ENCODE data around the gene ACSBG1.

Gene ACSBG1

DNA sequence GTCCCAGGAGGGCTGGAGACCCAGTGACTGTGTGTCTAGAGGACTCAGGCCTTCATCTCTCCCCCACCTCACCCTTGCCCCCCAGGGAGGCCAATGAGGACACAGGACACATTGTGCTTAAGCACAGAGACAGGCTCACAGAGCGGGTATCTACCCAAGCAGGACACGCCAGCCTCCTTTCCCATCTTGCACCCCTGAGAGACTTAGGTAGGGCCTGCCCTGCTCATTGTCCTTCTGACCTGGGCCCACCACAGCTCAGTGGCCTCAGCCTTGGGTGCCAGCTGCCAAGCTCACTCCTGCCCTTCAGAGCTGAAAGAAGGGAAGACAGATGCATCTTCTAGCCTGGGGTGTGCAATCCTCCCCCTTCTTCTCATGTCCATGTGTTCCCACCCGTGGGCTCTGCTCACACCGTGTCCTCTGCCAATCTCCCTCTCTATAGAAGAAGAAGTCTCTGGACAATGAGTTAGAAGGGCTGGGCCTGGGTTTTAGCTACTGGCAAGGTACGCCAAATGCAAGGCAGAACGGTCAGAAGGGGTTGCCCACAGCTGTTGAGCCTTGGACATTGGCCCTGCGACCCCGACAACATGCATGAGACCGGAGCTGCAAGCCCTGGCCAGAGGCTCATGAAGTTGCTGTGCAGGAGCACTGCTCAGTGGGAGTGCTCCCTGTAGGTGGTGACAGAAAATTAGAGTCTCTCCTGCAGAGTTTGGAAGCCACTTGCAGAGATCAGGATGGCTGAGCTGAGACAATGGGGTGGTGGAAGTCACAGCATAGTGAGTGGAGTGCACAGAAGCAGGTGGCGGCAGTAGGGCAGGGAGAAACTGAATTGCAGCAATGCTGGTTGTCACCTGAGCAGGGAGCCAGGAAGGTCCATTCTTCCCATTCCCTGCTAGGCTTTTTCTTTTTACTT lies 32.8 kb downstream of the ACSBG1 start:
- no peak for DNase-seq

DNA sequence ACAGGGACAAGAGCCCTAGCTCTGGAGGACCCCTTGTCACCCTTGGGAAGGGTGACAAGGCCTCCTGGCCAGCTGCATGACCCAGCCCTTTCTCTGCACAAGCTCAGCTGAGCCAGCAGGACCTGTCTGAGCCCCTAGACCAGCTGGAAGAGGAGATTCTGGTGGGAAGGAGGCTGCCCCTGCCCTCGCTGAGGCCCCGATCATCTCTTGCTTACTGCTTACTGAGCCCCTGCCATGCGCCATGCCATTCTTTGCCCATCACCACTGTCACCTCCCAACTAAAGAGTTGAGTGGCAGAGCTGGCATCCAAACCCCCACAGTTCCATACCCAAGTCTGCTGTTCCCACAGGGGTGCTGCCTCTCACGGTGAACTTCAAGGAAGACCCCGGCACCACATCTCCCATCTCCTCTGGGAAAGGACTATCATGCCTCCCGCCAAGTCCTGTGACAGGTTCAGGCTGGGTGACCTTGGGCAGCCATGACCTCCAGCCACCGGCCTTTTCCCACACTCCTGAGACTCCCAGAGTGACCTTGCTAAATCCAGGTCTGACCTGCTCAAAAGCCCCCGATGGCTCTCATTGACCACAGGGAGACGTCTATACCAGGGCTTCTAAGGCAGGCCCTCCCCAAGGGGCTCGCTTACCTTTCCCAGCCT lies 34.0 kb downstream of the ACSBG1 start:
- no peak for DNase-seq

DNA sequence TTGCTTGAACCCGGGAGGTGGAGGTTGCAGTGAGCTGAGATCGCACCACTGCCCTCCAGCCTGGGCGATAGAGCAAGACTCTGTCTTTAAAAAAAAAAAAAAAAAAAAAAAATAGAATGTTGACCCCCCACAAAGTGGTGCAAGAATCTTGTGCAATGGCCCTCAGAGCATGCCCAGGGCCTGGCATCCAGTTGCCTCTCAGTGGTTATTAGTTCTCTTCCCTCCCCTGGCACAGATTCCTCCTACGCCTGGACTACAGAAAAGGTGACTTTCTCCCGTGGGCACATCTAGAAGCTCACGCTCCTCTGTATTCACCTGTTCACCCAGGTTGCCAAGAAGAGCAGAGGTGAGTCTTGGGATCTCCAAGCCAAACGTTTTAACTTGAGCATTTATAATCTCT lies 36.7 kb downstream of the ACSBG1 start:
- DNase-seq = no peak

DNA sequence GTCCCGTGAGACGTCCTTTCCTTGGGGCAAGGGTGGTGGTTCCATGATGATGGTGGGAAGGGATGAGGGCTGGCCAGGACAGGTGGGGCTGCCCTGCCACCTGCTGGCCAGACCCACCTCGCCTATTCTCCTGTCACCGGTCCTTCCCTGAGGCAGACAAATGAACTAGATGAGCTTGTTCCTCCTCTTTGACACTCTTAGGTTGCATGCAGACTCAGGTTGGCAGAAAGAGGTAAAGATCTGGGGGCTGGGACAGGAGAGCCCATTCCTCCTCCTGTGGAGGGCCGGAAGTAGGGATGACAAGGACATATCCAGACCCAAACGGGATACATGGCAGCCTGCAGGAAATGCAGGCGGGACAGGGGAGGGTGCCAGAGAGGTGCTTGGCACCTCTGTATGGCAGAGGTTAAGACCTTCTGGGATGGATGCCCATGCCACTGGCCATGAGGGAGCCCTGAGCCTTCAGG lies 38.6 kb downstream of the ACSBG1 start:
- no peak for DNase-seq

DNA sequence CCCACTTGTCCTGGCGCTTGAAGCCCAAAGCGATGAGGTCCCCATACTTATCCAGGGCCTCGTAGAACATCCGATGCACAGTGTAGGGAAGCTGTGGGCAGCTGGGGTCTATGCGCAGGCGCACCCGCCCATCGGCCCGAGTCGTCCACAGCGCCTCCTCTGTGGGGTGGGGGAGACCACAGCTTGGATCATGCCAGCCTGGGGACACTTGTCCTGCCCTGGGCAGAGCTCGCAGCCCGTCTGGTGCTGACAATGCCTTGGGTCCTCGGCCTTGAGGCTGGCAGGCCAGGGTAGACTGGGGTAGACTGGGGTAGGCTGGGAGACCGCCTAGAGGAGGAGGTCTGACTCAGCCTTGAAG lies 39.8 kb downstream of the ACSBG1 start:
- no peak for DNase-seq

DNA sequence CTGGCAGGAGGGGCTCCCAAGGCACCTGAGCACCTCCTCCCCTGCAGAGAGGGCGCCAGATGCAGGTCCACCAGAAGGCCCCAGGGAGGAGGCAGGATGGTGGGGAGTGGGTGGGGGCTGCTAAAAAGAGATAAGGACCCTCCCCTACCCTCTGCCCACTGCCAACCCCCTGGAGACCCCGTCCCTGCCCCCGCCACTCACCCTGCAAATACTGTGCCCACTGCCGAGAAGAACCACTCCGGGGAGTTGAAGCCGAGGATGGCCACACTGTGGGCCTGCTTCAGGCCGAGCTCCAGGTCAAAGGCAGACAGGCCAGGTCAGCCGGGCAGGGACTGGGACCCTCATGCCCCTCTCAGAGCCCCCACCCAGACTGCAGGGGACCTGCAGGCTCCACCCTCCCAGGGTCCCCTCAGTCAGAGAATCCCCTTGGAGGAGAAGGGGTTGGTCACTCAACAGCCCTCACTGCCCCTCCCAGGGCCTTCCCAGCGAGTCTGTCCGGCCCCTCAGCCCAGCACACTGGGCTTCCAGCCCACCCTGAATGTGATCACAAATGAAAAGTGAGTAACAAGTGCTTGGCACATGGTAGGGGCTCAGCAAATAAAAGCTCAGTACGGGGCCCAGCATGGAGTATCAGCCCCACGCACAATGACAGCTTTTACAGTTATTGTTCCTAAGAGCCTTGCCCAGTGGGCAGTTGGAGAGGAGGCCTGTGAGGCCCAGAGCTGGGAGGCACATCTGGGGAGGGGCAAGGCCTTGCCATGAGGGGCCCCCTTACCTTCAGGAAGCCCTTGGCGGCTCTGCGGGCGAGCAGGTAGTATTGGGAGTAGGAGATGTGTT lies 40.4 kb downstream of the ACSBG1 start:
- DNase-seq = no peak

DNA sequence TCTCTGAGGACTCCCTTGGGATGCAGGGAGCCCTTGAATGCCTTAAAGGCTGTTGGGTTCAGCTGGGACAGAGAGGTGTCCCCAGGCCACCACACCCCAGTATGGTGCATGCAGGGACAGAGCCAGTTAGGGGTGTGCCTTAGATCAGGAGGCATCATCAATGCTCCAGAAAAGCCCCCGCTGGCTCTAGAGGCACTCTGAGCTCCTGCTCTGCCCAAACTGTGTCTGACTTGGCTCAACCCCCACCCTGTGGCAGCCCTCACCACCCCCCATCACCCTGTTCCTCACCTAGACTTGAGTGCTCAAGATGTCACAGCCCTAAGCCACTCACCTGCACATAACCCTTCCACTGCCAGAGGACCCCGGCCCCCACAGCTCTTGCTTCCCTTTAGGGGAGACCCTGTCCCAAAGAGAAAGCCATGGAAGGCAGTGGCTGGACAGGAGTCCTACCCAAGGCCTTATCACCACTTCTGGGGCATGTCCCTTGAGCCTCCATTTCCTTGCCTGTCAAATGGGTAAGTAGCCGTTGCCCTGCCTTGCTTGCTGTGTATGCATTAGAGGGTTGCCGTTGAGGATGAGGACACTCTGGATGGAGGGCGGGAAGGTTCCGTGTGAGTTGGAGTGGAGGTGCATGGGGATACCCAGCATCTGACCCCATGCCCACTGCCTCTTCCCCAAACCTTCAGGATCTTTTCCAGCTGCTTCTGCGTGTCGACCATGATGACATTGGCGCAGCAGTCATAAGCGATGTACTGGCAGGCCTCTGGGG lies 41.4 kb downstream of the ACSBG1 start:
- DNase-seq = no peak

DNA sequence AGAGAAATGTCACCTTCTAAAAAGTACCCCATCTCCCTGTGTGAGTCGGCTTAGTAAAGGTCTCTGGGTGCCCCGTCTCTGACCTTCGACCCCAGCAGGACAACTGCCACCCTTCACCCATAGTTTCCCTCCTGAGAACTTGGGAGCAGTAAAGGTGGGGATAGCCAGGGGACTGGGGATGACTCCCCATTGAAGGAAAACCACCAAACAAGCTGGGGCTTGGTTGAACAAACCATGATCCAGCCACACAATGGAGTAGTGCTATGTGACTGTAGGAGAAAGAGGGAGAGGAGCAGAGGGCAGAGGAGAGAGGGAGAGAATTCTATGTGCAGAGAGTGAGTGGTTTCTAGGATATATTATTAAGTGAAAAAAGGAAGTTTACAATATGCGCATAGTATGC lies 51.5 kb downstream of the ACSBG1 start:
- DNase-seq = no peak

DNA sequence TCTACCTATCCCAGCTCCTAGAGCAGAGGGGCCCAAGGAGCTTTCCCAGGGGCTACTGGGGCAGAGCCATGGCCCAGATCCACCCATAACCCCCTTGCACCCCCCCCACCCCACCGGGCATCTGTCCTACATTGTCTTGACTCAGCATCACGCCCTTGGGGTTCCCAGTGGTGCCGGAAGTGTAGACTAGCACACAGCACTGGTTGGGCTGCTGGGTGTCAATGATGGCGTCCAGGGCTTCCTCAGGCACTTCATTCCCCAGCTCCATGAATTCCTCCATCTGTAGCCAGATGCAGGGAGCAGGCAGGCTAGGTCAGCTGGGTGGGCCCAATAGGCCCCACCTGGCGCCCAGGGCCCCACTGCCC lies 52.0 kb downstream of the ACSBG1 start:
- DNase-seq = no peak

DNA sequence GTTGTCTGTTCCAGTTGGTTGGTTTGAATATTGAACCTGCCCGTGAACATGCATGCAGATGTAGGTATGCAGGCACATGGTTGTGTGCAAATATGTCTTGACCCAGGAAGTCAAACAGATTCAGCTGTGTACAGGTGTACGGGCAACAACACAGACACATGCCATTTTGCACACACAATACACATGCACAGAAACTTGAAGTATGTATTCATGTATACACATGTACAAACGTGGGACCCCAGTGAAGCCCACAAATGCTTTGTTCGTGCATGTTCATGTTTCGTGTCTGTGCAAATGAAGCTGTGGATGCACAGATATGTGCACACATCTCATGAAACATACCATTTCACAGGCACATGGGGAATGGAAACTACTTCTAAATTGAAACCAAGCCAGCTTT lies 54.5 kb downstream of the ACSBG1 start:
- no peak for DNase-seq

DNA sequence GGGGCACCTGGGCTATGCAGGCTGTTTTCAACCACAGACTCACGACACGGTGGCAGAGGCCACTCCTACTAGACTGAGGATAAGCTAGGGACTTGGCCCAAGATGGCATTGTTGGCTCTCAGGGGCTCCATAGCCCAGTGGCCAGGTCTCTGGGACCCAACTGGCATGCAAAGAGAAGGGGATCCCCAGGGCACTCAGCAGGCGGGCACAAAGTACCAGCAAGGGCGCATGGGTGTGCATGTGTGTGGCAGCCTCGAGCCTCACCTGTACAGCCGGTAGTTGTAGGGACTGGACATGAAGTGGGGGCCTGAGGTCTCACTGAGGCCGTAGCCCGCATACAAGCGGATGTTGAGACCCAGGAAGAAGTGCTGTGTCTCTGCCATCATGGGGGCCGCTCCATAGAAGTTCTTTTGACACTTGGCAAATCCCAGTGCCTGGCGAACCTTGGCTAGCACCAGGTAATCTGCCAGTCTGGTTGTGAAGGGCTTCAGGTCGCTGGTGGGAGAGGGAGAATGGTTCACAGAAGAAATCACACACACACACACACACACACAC lies 55.0 kb downstream of the ACSBG1 start:
- no peak for DNase-seq

DNA sequence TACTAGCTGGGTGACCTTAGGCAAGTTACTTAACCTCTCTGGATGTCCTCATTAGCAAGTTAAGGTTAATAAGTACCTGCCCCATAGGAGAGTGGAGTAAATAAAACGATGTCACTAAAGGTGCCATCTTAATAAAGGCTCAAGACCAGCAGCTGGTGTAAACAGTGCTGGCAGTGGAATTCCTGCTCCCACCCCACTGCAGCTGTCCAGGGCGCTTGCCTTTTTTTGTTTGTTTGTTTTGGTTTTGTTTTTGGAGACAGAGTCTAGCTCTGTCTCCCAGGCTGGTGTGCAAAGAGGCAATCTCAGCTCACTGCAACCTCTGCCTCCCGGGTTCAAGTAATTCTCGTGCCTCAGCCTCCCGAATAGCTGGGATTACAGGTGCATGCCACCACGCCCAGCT lies 56.3 kb downstream of the ACSBG1 start:
- no peak for DNase-seq

DNA sequence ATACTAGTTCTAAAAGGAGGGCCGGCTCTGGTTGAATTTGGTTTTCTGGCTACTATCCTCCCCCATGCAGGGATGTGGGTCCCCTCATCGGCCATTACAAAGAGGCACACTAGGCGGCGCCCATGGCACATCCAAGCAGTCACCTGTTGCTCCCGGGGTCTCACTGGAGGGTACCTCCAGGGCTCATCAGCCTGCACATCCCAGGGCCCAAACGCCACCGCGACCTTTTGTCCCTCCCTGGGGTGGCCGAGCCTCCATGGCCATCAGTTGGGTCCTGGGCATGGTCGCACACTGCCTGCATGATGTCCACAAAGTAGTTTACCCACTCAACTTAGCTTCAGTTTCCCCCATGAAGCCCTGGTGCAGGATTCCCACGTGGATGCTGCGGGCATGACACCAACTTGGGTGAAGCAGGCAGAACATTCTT lies 56.9 kb downstream of the ACSBG1 start:
- DNase-seq = peak; percentile 23

DNA sequence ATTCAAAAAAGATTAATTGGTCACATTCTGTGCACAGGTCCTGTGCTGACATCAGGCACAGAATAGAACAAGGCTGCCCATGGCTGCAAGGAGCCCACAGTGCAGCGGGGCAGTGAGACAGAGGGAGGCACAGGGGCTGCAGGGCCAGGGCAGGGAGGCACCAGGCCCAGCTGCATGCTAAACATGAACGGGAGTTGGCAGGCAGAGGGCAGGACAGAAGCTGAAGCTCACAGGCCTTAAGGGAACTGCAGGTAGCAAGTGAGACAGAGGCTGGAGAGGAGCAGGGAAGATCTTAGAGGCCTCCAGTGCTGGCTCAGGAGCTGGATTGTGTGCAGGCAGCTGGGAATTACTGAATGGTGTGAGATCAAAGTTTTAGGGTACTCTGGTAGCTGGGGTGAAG lies 59.0 kb downstream of the ACSBG1 start:
- no peak for DNase-seq

DNA sequence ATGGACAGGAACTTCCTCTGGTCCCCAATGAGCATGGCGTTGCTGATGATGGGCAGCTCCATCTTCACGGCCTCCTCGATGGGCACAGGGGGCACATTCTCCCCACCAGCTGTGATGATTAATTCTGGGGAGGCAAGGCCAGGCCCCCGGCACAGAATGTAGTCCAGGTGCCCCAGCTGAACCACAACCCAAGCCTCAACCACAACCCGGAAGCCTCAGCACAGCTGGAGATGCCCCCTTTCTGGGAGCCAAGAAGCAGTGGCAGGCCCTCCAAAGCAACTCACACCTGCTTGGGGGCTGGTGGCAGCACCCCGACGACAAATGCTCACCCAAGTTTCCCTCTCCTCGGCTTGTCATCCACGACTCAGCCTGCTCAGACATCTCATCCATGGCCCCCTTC lies 60.0 kb downstream of the ACSBG1 start:
- no peak for DNase-seq

DNA sequence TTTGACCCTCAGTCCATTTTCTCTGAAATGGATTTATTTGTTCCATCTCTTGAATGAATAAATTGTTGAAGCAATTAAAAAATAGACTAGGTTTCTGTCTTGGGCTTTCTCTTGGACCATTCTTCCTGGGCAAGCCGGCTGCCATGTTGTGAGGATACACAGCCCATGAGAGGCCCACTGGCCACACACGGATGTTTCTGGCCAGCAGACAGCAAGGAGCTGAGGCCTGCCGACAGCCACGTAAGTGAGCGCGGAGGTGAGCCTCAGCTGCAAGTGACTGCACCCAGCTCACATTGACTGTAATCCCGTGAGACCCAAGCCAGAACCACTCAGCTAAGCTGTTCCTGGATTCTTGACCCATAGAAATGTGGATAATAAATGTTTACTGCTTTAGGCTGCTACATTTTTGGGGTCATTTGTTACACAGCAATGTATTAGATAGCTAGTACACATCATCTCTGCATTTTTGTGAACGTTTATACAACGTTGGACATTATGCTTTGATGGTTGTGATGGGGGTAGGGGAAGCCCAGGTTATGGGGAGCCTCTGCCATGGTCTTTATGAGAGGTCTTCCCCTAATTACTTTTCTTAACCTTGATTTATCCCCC lies 62.4 kb downstream of the ACSBG1 start:
- no peak for DNase-seq

DNA sequence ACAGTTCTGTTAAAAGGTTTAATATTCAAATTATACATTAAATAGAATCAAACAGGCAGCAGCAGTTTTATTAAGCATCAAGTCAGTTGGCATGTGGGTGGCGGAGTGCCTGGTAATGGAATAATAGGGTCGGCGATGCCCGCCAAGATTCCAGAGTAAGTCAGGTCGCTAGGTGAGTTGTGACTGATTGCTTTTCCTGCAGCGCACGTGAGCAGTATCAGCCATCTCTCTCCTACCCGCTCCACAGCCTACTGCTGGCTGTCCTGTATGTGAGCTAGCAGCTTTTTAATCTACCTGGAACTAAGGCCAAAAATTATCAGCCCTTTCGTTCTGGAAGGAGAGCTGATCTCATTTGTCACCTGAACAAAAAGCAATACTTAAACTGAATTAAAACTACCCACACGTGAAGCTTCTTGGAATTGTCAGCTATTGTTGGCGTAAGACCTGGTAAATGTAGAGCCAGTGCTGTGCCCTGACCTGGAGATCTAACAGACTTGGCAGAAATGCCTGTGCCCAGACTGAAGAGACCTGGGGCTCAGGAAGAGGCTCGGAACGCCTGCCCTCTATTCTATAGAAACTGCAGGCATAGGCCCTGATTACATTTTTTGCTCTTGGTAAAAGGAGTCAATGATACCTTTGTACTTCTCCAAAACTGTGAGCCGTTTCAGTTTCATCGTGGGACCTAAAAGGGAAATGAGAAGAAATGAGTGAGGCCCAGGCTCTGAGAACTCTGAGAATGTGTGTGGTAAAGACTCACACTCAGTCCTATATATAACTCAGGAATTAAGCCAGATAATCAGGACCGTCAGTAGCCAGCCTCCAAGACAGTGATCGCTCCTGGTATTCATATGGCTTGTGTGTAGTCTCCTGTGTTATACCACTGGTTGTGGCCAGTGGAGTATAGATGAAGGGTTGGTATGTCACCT lies 63.3 kb downstream of the ACSBG1 start:
- DNase-seq = no peak

DNA sequence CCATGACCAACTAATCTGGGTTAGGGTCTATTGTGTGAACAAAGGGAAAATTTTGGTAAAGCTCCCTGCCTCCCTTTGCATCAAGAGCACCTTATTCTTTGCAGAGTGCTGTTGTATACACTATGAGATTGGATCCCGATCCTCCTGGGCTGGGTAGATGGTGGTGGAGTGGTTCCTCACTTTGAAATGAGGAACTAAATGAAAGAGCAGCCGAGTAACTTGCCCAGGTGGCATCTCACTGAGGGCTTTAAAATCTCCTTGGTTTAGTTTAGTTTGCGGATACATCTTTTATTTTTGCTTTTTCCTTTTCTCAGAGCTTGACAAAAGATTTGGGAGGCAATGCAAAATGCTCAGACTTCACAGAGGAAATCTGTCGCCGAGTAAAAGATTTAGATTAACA lies 65.8 kb downstream of the ACSBG1 start:
- DNase-seq = no peak

DNA sequence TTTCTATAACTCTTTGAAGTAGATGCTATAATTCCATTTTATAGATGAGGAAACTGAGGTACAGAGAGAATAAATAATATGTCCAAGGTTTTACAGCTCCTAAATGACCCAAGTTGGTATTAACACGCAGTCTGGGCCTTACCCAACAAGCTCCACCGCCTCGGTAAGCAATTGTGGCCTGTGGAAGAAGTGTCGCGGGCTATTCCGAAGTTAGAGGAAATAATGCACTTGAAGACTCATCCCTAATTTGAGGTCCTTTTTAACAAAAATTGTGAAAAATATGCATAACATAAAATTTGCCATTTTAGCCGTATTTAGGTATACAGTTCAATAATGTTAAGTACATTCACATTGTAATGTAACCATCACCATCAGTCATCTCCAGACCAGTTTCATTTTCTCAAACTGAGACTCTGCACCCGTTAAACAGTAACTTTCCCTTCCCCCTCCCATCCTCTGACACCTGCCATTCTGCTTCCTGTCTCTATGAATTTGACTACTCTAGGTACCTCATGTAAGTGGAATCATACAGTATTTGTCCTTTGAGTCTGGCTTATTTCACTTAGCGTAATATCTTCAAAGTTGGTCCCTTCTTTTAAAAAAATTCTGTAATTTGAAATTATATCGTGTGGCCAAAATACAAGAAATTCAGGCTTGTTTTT lies 67.0 kb downstream of the ACSBG1 start:
- DNase-seq = no peak

DNA sequence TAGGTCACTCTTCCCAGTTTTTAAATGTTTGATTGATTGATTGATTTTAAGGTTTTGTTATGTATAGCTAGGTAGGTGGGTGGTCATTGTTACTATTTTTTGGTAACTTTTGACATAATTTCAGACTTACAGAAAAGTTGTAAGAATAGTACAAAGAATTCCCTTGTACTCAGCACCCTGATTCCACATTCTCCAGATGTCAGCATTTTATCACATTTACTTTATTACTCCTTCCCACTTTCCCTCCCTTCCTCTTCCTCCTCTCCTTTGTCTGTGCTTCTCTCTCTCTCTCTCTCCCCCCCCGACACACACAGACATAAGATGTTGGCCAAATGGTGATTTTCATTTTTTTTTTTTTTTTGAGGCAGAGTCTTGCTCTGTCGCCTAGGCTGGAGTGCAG lies 70.4 kb downstream of the ACSBG1 start:
- DNase-seq = no peak

All from amniotic stem cell (primary cell).